ENCODE results near the gene FGB. TPM values are rescaled to one million over a fixed set of nuclear protein-coding genes. Genes with fewer than 3 reads are reported as not detected.

The FGB gene
- polyA plus RNA-seq, 2 donors, result not detected

- no peaks in the 10 kb centered on the region for H3K27me3 ChIP-seq (ENCODE audit: control insufficient read depth in 1 of 2, insufficient read depth in 2 of 2, low read length in 2 of 2)
- no peaks in the 10 kb centered on the region for H3K36me3 ChIP-seq (ENCODE audit: control insufficient read depth in 2 of 2, insufficient read depth in 2 of 2, low read length in 1 of 2)
- WGBS, 2 donors, result 55 to 59% methylated on average over 2 of the region's 2 CpGs
- no peak overlapping the region for H3K27ac ChIP-seq (ENCODE audit: low read depth in 2 of 2, low read length in 1 of 2)
- H3K9me3 ChIP-seq (ENCODE audit: control insufficient read depth in 2 of 2, insufficient read depth in 1 of 2, low read depth in 1 of 2, low read length in 1 of 2), result no peaks in the 10 kb centered on the region
- H3K4me3 ChIP-seq (ENCODE audit: low read depth in 1 of 2, low read length in 2 of 2), result no peak overlapping the region
- H3K4me1 ChIP-seq (ENCODE audit: control insufficient read depth in 2 of 2, insufficient read depth in 2 of 2, low read length in 1 of 2), result no peaks in the 10 kb centered on the region
These were observed 53.9 kb downstream of the FGB start for GRCh38 chr4:154616731-154617130.

- Histone ChIP-seq H3K27me3 (ENCODE audit: control insufficient read depth in 1 of 2, insufficient read depth in 2 of 2, low read length in 2 of 2) (no peaks in the 10 kb centered on the region), H3K27ac (ENCODE audit: low read depth in 2 of 2, low read length in 1 of 2) (no peak overlapping the region), H3K4me1 (ENCODE audit: control insufficient read depth in 2 of 2, insufficient read depth in 2 of 2, low read length in 1 of 2) (no peaks in the 10 kb centered on the region), H3K9me3 (ENCODE audit: control insufficient read depth in 2 of 2, insufficient read depth in 1 of 2, low read depth in 1 of 2, low read length in 1 of 2) (no peaks in the 10 kb centered on the region), H3K36me3 (ENCODE audit: control insufficient read depth in 2 of 2, insufficient read depth in 2 of 2, low read length in 1 of 2) (no peaks in the 10 kb centered on the region), H3K4me3 (ENCODE audit: low read depth in 1 of 2, low read length in 2 of 2) (no peak overlapping the region)
- WGBS, 2 donors, result 58 to 66% methylated on average over 5 of the region's 5 CpGs
These were observed 55.1 kb downstream of the FGB start for GRCh38 chr4:154617820-154618317.

GRCh38 chr4:154618708-154619315 is 56.0 kb downstream of the FGB start:
- Histone ChIP-seq H3K36me3 (ENCODE audit: control insufficient read depth in 2 of 2, insufficient read depth in 2 of 2, low read length in 1 of 2) (no peaks in the 10 kb centered on the region), H3K27me3 (ENCODE audit: control insufficient read depth in 1 of 2, insufficient read depth in 2 of 2, low read length in 2 of 2) (no peaks in the 10 kb centered on the region), H3K27ac (ENCODE audit: low read depth in 2 of 2, low read length in 1 of 2) (no peak overlapping the region), H3K4me3 (ENCODE audit: low read depth in 1 of 2, low read length in 2 of 2) (no peak overlapping the region), H3K4me1 (ENCODE audit: control insufficient read depth in 2 of 2, insufficient read depth in 2 of 2, low read length in 1 of 2) (no peaks in the 10 kb centered on the region), H3K9me3 (ENCODE audit: control insufficient read depth in 2 of 2, insufficient read depth in 1 of 2, low read depth in 1 of 2, low read length in 1 of 2) (no peaks in the 10 kb centered on the region)
- 38 to 40% methylated on average over 4 of the region's 4 CpGs for WGBS, 2 donors

DNA sequence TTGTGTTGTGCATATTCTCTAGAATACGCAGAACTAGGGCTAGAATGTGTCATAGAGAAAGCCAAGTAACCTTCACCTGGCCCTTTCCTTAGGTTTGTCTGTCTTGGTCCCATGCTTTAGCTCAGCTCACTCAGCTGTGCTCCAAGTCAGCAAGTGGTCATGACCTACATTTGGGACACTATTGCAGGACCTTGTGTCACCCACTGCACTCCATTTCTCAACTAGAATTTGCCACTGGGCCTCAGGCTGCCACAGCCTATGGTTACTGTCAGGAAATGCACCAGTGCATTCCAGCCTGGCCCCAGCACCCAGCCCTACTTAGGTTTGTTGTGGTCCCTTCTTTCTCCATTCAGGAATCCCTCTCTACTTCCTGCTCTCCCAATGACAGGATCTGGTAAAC is 57.3 kb downstream of the FGB start:
- 34 to 64% methylated on average over 1 of the region's 1 CpG for WGBS, 2 donors

More for the DNA sequence above, 57.3 kb downstream of the FGB start:
- Histone ChIP-seq H3K36me3 (ENCODE audit: control insufficient read depth in 2 of 2, insufficient read depth in 2 of 2, low read length in 1 of 2) (no peaks in the 10 kb centered on the region), H3K4me3 (ENCODE audit: low read depth in 1 of 2, low read length in 2 of 2) (no peak overlapping the region), H3K9me3 (ENCODE audit: control insufficient read depth in 2 of 2, insufficient read depth in 1 of 2, low read depth in 1 of 2, low read length in 1 of 2) (no peaks in the 10 kb centered on the region), H3K27ac (ENCODE audit: low read depth in 2 of 2, low read length in 1 of 2) (no peak overlapping the region), H3K4me1 (ENCODE audit: control insufficient read depth in 2 of 2, insufficient read depth in 2 of 2, low read length in 1 of 2) (no peaks in the 10 kb centered on the region), H3K27me3 (ENCODE audit: control insufficient read depth in 1 of 2, insufficient read depth in 2 of 2, low read length in 2 of 2) (no peaks in the 10 kb centered on the region)

Other genes starting within 250 kb of the FGB start
- gene DCHS2, start 71.2 kb upstream of the FGB start, polyA plus RNA-seq, result under 1 TPM; 0.02 TPM
- gene PLRG1, start 12.6 kb upstream of the FGB start, polyA plus RNA-seq, result 10 to 100 TPM; 28.9 to 56.0 TPM
- not detected for gene FGA, start 27.7 kb downstream of the FGB start, polyA plus RNA-seq
- not detected for gene FGG, start 49.6 kb downstream of the FGB start, polyA plus RNA-seq
- gene LRAT, start 181.0 kb downstream of the FGB start, polyA plus RNA-seq, result under 1 TPM; 0.07 to 0.16 TPM
- gene RBM46, start 218.3 kb downstream of the FGB start, polyA plus RNA-seq, result not detected